AML-193 (cell line): ENCODE data around the gene MRTFA.

Source experiments
- DNase-seq, 2 experiments: peaks; one replicate each; lab custom pipeline; 2025; lab: John Stamatoyannopoulos, UW

The MRTFA gene

DNA sequence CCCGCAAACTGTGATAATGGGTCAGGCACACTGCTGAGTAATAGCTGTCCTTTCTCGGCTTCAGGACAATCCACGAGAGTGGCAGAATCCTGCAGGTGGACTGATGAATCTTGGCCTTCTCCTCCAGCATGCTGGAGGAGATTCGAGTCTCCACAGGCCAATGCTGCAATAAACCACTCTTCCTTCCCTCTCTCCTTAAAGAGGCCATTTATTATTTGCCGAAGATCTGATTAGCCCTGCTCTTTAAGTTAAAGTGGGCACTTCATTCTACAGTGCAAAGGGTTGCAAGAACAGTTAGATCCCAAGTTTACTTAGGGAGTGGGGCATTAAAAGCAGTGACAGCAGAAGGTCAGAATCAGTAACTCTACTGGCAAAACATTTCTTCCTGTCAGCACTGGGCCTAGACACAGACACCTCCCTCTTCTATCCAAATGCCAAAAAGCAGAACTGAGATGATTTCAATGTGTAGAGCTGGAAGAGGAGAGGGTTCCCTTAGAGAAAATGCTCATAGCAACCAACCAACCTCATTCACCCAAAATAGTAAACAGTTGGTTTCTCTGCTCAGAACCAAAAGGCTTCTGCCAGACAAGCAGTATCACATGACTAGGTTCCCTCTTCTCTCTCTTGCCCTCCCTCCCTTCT is 144.4 kb downstream of the MRTFA start:
- DNase-seq: peak; percentile 91 to 92

DNA sequence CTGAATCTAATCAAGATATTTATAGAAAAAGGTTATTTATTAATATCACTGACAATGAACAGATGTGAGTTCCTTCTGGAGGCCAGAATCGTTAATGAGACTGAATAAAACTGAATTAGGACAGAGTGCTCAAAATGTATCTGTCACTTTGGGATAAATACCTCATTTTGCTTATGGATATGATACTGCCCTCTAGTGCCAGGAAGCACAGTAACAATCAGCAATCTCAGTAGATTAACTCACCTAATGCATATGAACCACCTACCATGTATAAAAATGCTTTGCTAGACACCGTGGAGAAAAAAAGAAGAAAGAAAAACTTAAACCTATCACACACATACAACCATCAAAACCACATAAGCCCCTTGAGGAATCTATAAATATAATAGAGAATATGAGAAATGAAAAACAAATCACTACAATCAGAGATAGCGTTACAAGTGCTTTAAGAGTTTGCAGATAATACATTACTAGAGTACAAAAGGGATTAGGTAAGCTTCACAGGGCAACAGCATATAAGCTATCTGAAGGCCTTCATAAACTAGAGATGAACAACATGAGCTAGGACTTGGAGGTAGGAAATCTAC is 148.8 kb downstream of the MRTFA start:
- peak; percentile 47 to 60 for DNase-seq

- no peak for DNase-seq
Observed at GRCh38 chr22:40486962-40487602, 149.4 kb downstream of the MRTFA start.

GRCh38 chr22:40485813-40486667 is 150.5 kb downstream of the MRTFA start:
- DNase-seq: no peak

- no peak for DNase-seq
Observed at GRCh38 chr22:40484906-40485669, 151.4 kb downstream of the MRTFA start.

DNA sequence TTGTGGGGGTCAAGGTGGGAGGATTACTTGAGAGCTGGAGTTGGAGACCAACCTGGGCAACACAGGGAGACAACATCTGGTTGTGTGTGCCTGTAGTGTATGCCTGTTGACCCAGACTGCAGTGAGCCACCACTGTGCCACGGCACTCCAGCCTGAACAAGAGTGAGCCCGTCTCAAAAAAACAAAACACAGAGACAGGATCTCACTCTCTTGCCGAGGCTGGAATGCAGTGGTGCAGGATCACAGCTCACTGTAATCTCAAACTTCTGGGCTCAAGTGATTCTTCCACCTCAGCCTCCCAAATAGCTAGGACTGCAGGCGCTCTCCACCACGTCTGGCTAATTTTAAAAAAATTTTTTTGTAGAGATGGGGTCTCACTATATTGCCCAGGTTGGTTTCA is 153.6 kb downstream of the MRTFA start:
- no peak for DNase-seq

- no peak for DNase-seq
Observed at GRCh38 chr22:40482391-40482790, 154.1 kb downstream of the MRTFA start.

DNA sequence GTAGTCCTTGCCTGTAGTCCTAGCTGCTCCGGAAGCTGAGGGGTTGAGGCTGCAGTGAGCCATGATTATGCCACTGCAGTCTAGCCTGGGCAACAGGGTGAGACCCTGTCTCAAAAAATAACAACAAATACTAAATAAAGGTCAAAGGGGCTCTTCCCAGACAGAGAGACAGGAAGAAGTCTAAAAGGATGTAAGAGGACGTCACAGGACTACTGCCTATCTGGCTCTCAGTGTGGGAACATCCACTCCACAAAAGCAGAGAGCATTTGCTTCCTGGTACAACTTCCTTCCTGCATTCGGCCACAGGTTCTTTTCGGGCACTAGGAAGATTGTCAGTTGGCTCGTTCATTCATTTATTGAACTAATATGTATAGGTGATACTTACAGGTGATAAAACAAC is 155.5 kb downstream of the MRTFA start:
- no peak for DNase-seq

GRCh38 chr22:40479887-40480538 is 156.5 kb downstream of the MRTFA start:
- no peak for DNase-seq

DNA sequence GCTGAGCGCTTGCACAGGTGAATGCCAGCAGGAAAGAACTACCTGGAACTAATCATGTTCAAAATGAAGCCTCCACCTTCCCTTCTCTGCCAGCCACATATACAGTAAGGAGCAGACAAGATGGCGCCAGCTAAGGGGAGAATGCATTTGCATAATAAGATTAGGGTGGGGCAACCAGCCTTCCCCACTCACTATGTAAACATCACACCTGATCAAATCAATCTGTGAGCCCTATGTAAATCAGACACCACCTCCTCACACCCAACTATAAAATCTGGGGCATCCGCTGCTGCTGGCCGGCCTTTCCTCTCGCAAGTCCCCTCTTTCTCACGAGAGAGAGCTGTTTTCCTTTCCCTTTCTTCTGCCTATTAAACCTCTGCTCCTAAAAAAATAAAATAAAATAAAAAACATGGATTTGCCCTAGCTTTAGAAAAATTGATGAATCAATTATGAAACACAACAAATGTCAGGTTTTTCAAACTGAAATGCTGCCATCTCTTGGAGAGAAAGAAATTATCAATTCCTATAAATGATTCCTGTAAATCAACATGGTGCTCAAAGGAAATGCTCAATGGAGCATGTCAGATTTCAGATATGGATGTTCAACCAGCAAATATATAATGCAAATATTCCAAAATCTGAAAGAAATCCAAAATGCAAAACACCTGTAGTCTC is 157.3 kb downstream of the MRTFA start:
- DNase-seq: no peak

DNA sequence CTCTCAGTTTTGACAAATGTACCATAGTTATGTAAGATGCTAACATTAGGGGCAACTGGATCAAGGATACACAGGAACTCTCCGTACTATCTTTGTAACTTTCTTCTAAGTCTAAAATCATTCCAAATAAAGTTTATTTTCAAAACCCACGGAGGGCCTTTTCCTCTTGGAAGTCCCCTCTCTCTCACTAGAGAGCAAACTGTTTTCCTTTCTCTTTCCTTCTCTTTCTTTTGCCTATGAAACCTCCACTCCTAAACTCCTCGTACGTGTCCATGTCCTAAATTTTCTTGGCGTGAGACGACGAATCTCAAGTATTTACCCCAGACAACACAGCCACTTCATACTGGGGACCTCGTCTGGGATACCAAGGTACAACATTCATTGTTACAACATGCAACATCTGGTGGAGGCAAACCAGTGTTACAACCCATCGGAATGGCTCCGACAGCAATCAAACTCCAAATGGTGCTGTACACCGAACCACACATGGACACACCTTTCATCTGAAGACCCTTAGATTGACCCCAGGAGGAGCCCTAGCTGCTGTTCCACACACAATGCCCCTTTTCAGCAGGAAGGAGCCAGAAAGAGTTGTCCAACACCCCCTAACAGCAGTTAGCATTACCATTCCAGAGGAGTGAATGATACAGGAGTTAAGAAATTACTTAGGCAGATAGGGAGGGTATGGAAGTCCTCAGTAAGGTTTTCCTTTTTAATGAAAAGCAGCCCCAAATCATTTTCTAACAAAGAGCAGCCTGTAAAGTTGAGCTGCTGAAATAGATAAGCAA is 158.0 kb downstream of the MRTFA start:
- no peak for DNase-seq

DNA sequence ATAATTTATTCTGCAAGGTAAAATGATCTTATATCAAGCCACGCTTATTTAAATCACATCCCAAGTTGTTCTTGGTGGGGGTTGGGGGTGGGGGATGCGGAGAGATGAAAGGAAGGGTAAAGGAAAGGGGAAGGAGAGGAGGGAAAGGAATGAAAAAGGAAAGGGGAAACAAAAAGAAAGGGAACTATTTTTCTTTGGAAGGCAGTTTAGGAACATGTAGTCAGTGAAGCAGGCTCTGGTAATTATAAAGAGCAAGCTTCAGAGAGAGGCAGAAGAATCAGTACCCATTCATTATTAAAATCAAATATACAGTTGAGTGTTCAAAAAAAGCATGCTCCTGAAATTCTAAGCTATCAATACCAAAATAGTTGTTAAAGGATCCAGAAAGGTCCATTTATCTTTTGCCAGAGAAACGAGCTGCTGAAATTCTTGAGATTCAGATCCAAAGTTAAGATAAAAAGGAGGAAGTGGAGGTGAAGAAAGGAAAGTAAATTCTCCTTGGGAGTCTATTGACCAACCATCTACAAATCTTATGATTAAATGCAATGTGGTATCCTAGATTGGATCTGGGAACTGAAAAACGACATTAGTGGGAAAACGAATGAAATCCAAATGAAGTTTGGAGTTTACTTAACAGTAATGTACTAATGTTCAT is 158.7 kb downstream of the MRTFA start:
- DNase-seq: no peak

- peak; percentile 25 to 28 for DNase-seq
Observed at GRCh38 chr22:40476341-40476740, 160.2 kb downstream of the MRTFA start.

DNA sequence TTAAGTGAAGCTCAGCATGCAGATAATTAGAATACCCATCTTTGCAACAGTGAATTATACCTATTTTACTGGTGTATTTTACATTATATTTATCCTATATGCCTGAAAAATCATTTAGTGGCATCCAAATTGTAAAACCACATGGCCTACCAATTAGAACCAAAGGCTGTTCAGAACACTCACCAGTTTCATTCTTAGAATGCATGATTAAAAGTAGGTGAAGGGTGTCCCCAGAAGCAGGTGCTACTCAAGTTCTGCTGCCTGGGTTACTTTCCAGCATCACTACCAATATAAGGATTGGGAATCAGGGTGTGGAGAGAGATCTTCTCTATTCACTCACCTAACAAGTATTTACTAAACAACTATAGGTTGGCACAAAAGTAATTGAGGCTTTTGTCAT is 162.8 kb downstream of the MRTFA start:
- DNase-seq: no peak

- no peak for DNase-seq
Observed at GRCh38 chr22:40472579-40472978, 163.9 kb downstream of the MRTFA start.

- no peak for DNase-seq
Observed at GRCh38 chr22:40472051-40472450, 164.5 kb downstream of the MRTFA start.

GRCh38 chr22:40469181-40469580 is 167.3 kb downstream of the MRTFA start:
- DNase-seq: no peak

- DNase-seq: no peak
Observed at GRCh38 chr22:40468616-40469015, 167.9 kb downstream of the MRTFA start.

DNA sequence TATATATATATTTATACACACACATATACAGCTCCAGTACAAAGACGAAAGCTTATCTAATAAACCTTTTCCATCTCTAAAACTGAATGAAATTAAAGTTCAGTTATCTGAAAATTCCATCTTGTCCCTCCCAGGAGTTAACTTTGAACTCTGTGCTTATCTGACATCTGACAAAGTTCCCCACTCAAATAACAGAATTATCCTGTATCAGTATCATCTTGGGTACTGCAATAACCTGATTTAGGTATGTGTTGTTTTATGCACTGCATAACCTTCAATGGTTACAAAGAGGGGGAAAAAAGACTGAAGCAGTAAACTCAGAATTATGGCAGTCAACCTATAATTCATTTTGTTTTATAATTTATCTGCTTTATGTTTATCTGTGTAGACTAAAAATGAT is 169.5 kb downstream of the MRTFA start:
- no peak for DNase-seq
